Fibroblast of skin of abdomen (primary cell): ENCODE data around the gene UNKL.

Source experiments
- DNase-seq: peaks from one replicate; pipeline ENCODE4 v3.0.0-alpha.2; 2013

The UNKL gene

GRCh38 chr16:1322407-1322806 is 92.1 kb downstream of the UNKL start:
- DNase-seq, result no peak

DNA sequence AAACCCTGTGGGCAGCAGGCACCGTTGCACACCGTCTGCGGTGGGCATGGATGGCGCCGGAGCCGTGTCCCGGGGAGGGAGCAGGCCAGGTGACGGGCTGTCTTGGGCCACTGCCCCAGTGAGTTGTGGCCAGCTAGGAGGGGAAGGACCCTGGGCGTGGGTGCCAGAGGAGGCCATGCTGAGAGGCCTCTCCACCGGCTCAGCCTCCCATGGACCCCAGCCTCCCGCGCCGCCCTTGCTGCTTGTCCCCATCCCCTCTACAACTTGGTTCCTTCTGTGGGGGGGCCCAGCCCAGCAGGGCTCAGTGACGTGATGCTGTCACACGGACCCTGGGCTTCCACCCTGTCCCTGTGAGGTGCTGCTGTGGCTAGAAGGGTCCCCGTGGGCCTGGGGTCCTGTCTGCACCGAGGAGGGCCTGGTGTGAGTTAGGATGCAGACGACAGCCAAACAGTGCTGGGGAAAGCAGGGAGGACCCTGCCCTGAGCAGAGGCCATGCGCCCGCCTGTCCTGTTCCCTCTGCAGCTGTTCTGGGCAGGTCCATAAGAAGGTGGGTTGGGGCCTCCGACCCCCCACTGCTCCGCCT is 93.8 kb downstream of the UNKL start:
- DNase-seq, result no peak

- no peak for DNase-seq
These were observed 94.4 kb downstream of the UNKL start for GRCh38 chr16:1320097-1320496.

GRCh38 chr16:1319041-1319440 is 95.5 kb downstream of the UNKL start:
- DNase-seq, result no peak

DNA sequence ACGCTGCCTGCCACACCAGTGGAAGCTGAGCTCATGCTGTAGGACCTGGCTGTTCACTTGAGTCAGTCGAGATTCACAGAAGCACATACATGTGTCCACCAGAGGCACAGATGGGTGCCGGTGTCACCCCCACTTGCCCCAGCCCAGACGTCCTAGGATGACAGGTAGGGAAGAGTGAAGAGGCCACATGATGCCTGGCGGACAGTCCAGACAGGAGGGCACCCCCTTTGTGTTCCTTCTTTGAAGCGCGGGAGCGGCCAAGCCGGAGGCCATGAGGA is 96.3 kb downstream of the UNKL start:
- DNase-seq, result no peak

DNA sequence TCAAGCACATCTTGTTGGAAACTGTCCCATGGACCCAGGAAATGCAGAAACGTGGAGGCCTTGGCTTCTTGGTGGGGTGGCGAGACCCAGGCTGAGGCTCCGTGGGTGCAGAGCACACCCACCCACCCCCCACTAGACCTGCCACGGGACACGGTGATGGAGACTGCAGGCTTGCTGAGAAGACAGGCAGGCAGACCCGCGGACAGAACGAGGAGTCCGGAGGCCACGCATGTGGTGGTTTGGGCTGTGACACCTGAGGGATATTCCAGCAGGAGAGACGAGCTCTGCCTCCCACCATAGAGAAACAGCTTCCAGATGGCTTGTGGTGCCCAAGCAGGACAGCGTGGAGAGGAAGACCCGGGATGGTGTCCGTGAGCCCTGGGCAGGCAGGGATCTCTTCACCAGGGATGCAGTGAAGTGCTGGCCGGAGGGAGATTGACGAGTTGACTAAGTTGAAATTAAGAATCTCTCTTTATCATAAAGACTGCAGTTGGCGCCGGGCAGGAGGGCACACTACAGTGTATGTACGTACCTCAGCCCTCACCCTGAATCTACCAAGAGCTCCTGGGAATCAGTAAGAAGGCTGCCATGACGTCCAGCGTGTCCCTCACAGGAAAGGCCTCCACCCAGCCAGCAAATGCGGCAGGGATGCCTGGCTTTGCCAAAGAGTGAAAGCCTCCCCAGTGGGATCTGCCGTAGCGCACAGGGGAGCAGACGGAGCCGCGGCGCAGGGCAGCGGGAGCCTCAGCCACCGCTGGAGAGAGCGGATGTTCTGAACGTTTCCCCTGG is 96.8 kb downstream of the UNKL start:
- DNase-seq, result no peak

DNA sequence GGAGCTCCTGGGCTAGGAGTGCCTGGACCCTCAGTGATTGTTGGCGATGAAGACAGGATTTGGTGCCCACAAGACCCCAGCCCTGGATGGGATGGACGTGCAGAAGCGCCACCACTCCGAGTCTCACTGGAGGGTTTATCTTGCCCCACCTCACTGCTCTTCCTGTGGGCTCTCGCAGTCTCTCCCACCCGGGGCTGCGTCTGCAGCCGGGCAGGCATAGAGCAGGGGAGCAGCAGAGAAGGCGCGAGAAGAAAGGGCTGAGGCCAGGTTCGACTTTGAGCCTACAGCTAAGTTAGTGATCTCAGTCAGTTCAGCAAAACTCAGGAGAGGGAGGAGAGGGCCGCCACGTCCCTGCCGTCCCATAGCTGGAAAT is 98.5 kb downstream of the UNKL start:
- DNase-seq, result no peak

DNA sequence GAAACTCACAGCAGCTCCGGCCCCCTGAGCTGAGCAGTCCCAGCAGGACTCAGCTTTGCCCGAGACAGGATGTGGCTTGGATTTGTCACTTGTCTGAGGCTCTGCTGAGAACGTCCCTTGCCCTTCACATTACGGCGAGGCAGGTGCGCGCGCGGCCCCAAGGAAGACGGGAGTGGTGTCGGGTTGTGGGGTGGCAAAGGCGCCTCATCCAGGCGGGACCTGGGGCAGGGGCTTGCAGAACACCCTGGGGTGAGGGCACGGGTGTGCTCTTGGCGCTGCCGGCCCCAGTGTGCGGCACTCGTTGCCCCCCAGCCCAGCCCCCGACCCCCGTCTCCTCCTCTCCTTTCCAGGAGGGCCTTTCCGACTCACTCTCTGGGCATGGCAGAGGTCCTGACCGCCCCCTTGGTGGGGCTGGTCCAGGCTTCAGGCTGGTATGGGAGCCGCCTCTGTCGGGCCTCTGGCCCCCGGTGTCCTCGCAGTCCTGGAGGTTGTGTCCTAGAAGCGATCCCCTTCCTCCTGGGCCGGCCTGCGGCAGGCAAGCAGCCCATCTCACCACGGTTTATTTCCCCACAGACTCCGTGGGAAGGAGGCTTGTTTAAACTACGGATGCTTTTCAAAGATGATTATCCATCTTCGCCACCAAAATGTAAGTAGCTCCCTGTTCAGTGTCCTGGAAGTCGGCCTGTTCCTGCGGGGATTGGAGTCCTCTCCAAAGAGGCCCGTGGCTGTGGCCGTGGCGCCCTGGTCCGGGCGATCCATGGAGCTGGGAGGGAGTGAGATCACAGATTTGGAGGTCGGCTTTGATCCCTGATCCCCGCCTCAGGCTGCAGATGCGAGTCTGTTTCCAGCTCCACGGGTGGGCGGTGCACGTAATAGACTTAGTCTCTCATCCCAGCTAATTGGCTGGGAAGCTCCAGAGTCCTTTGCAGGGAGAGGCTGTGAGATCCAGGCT is 99.1 kb downstream of the UNKL start:
- DNase-seq, result no peak

DNA sequence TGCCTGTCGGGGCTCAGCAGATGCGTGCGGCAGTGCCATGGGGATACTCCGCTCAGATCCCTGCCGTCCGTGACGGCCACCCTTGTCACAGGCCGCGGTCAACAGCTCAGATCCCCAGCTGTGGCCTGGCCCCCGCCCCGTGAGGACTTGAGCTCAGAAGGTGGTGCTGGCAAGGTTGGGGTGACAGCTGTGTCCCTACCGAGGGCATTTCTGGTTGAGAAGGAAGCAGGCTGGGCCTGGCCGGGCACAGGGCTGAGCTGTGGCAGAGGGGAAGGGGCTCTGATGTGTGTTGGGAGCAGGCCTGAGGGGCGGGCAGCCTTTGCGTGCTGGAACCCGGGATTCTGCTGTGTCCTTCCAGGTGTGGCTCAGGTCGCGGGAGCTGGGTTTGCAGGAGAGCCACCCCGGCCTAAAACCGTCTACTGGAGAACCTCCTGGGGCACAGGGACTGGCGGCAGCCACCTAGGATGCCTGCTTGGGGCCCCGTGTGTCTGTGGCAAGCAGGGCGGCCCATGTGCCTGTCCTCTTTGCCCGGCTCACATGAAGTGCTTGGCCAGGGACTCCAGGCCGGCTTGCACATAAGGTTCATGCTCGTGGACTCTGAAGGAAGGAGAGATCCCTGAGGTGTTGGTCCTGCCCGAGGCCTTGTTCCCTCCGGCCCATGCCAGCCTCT is 100.0 kb downstream of the UNKL start:
- no peak for DNase-seq

DNA sequence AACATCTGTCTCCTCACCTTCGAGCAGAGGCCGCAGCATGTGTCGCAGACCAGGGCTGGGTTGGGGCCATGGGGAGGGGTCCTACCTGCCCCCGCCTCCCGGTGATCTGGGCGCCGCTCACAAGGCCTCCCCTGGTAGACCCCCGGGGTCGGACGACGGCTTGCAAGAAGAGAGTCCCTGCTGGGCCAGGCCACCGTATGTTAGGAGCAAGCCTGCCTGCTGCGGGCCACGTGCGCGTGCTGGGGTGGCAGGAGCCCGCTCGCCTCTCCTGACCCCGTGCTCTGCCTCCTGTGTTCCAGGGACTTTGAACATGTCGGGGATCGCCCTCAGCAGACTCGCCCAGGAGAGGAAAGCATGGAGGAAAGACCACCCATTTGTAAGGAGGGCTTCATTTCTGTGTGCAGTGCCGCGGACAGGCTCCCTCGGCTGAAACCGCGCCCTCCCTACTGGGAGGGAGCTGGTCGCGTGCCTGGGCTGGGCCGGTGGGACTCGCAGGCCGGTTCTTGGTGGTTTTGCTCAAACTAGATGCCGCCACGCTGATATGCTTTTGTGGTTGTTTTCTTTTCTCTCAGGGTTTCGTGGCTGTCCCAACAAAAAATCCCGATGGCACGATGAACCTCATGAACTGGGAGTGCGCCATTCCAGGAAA is 100.7 kb downstream of the UNKL start:
- DNase-seq, result no peak
